B cell (primary cell): Measurements from ENCODE around the gene GPX2. TPM values are rescaled to one million over a fixed set of nuclear protein-coding genes. Genes with fewer than 3 reads are reported as not detected.

Source experiments
- ATAC-seq: fragments of 200-7000 bp; cut with Tn5 transposase; one replicate; pipeline ENCODE4 v1.10.0; 2021; ENCODE audit warnings: low read depth, mild to moderate bottlenecking, moderate number of reproducible peaks, moderate library complexity
- CTCF ChIA-PET: fragments of 350-600 bp; sonication (Branson Sonifier 250); formaldehyde crosslinking; loops from one replicate; lab custom pipeline; 2021; ENCODE audit warnings: antibody characterized with exemption, inconsistent platforms; lab: Charles Lee
- POLR2A ChIA-PET: fragments of 350-600 bp; sonication (Branson Sonifier 250); formaldehyde crosslinking; loops from one replicate; lab custom pipeline; 2021; ENCODE audit warnings: antibody characterized with exemption; lab: Charles Lee
- DNase-seq: peaks from one replicate; pipeline ENCODE4 v3.0.0; 2013
- H2AFZ ChIP-seq: 2 replicates; pipeline ENCODE4 v1.6.1; 2012; ENCODE audit warnings: mild to moderate bottlenecking, low read depth, low read length; ENCODE audit not compliant: insufficient read depth, poor library complexity, severe bottlenecking
- H3K27ac ChIP-seq, 2 donors: 1 replicate in 1 of 2; 2 replicates in 1 of 2; pipeline ENCODE4 v1.5.1; 2012 to 2013; ENCODE audit warnings: low read length in 2 of 2, mild to moderate bottlenecking in 2 of 2, moderate library complexity in 1 of 2
- H3K27me3 ChIP-seq, 4 experiments: fragments of 200-600 bp in 1 of 4; sonication (generic) in 1 of 4; replicated peaks in 1 of 4; 1 replicate in 2 of 4; 2 replicates in 2 of 4; pipeline versions ENCODE4 v1.6.1 to v1.7.0; 2013 to 2016; ENCODE audit warnings: low read length in 3 of 4, mild to moderate bottlenecking in 2 of 4, mixed read lengths in 1 of 4, moderate library complexity in 1 of 4; ENCODE audit not compliant: insufficient read depth in 4 of 4, control insufficient read depth in 3 of 4; ENCODE audit errors: control extremely low read depth in 1 of 4
- H3K36me3 ChIP-seq, 2 experiments: replicated peaks in 1 of 2; 1 replicate in 1 of 2; 2 replicates in 1 of 2; pipeline versions ENCODE4 v1.6.1 to v1.7.1; 2013; ENCODE audit warnings: low read length in 1 of 2; ENCODE audit not compliant: insufficient read depth in 2 of 2, control insufficient read depth in 1 of 2; ENCODE audit errors: control extremely low read depth in 1 of 2, extremely low read depth in 1 of 2
- H3K4me1 ChIP-seq, 2 donors: fragments of 200-600 bp in 1 of 2; sonication (generic) in 1 of 2; 1 replicate in 1 of 2; 2 replicates in 1 of 2; pipeline versions ENCODE4 v1.5.1 to v1.6.1; 2013 to 2017; ENCODE audit warnings: low read length in 2 of 2; ENCODE audit not compliant: control insufficient read depth in 2 of 2, insufficient read depth in 2 of 2
- H3K4me2 ChIP-seq: replicated peaks from 2 replicates; pipeline ENCODE3; 2012; ENCODE audit warnings: mild to moderate bottlenecking, low read depth, low read length; ENCODE audit not compliant: poor library complexity, severe bottlenecking
- H3K4me3 ChIP-seq, 5 experiments: fragments of 200-600 bp in 1 of 5; sonication (generic) in 1 of 5; 1 replicate in 3 of 5; 2 replicates in 2 of 5; pipeline versions ENCODE4 v1.5.1 to v1.7.0; 2011 to 2016; ENCODE audit warnings: low read length in 4 of 5, mild to moderate bottlenecking in 4 of 5, low read depth in 2 of 5, control low read depth in 1 of 5, moderate library complexity in 1 of 5; ENCODE audit not compliant: insufficient read depth in 1 of 5; ENCODE audit errors: control extremely low read depth in 1 of 5, extremely low read depth in 1 of 5
- H3K79me2 ChIP-seq: fragments of 200-600 bp; sonication (generic); one replicate; pipeline ENCODE4 v1.6.0; 2016; ENCODE audit warnings: low read length; ENCODE audit not compliant: control insufficient read depth, insufficient read depth
- H3K9ac ChIP-seq: fragments of 200-600 bp; sonication (generic); 2 replicates; pipeline ENCODE4 v1.6.1; 2017; ENCODE audit warnings: mild to moderate bottlenecking, low read length, moderate library complexity
- H3K9me3 ChIP-seq, 3 donors: one replicate each; pipeline versions ENCODE4 v1.6.1 to v1.7.1; 2013; ENCODE audit warnings: low read length in 2 of 3; ENCODE audit not compliant: control insufficient read depth in 2 of 3, insufficient read depth in 1 of 3; ENCODE audit errors: control extremely low read depth in 1 of 3
- H4K20me1 ChIP-seq: 2 replicates; pipeline ENCODE4 v1.6.0; 2012; ENCODE audit warnings: mild to moderate bottlenecking, low read length; ENCODE audit not compliant: insufficient read depth, control insufficient read depth, poor library complexity, severe bottlenecking
- H3K27ac Mint-ChIP-seq: one replicate; pipeline ENCODE4 v1.8.0; 2021; ENCODE audit warnings: mixed read lengths
- H3K27me3 Mint-ChIP-seq: one replicate; pipeline ENCODE4 v1.8.0; 2021; ENCODE audit warnings: mixed read lengths
- H3K4me1 Mint-ChIP-seq: one replicate; pipeline ENCODE4 v1.8.0; 2021; ENCODE audit warnings: mixed read lengths
- H3K4me3 Mint-ChIP-seq: one replicate; pipeline ENCODE4 v1.8.0; 2021; ENCODE audit warnings: mixed read lengths
- H3K9me3 Mint-ChIP-seq: one replicate; pipeline ENCODE4 v1.8.0; 2022; ENCODE audit warnings: mixed read lengths; ENCODE audit not compliant: insufficient read depth
- EZH2 ChIP-seq: IDR thresholded peaks from 2 replicates; pipeline ENCODE4 v1.6.1; 2012; ENCODE audit warnings: borderline replicate concordance, low read depth, mild to moderate bottlenecking, moderate library complexity, low read length; ENCODE audit not compliant: insufficient read depth, poor library complexity, severe bottlenecking
- WGBS: methylation state at CpG from one replicate; pipeline ENCODE4 v1.1.5; 2013; ENCODE audit warnings: missing lambda C conversion rate; ENCODE audit not compliant: insufficient coverage; 5-methylcytosine and 5-hydroxymethylcytosine counted together
- intact Hi-C: fragments of 100-400 bp; cut with micrococcal nuclease; formaldehyde crosslinking; loops from one replicate; pipeline ENCODE4 v1.10.0; 2022
- polyA plus RNA-seq: library from polyadenylated mRNA; depleted of rRNA; stranded (reverse); fragments of >200 nt; gene quantifications from 2 replicates; pipeline ENCODE4 v1.2.3, GENCODE V29; 2012
- total RNA-seq, 2 donors: library from RNA; stranded (reverse); fragments of 120-200 nt in 1 of 2; gene quantifications; 1 replicate in 1 of 2; 2 replicates in 1 of 2; pipeline versions ENCODE4 v1.2.3 to v1.2.4, GENCODE V29; 2013 to 2022
- TF ChIP-seq, protein P1 (sequence below): fragments of 200-600 bp; IDR thresholded peaks from one replicate; pipeline ENCODE4 v1.8.0; 2022; ENCODE audit warnings: antibody characterized with exemption, mild to moderate bottlenecking

Gene GPX2
- total and polyA plus RNA-seq, 2 donors (not counting 1 experiment from before 2014, with no cell fraction given), result not detected

DNA sequence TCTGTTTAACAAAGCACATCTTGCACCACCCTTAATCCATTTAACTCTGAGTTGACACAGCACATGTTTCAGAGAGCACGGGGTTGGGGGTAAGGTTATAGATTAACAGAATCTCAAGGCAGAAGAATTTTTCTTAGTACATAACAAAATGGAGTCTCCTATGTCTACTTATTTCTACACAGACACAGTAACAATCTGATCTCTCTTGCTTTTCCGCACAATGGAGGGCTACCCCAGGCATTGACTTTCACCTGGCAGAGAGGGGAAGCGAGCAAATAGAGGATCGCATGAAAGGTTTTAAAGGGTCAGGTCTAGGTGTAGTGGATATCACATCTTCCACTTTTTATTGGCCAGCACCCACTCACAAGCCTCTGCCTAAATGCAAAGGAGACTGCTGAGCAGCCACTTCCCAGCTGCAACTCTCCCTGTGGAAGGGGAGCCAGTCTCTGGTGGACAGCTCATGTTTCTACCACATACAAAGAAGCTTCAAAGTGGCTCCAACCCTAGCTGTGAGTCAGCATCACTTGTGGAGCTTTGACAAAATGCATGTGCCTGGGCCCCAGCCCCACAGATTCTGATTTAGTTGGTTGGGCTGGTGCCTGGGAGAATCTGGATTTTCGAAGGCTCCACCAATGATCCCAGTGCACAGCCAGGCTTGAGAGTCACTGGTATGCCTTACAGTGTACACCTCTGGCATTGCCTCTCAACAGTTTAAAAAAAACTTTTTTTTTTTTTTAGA lies 37.0 kb upstream of the GPX2 start:
- H3K79me2 ChIP-seq, result no peaks in the 10 kb centered on the region
- peaks cover 21% of the 10 kb centered on the region for H3K27me3 Mint-ChIP-seq
- H3K4me1 Mint-ChIP-seq, result peaks cover 5% of the 10 kb centered on the region
- no peak overlapping the region for H3K4me2 ChIP-seq
- no peak overlapping the region for H3K27ac ChIP-seq
- DNase-seq (no peak), ATAC-seq (no peak)
- POLR2A ChIA-PET, result no interaction called here
- no peaks in the 10 kb centered on the region for H3K9me3 ChIP-seq
- no peak overlapping the region for H3K9ac ChIP-seq
- H4K20me1 ChIP-seq, result no peaks in the 10 kb centered on the region
- CTCF ChIA-PET, result no interaction called here
- H3K36me3 ChIP-seq, result no peaks in the 10 kb centered on the region
- no peak overlapping the region for H3K4me3 ChIP-seq
- H3K4me3 Mint-ChIP-seq, result no peak overlapping the region
- no peak overlapping the region for H2AFZ ChIP-seq
- intact Hi-C loops, result loop anchor here (5.0 to 10.0 kb wide), 2 partner anchors 177 to 625 kb away; no protein-coding TSS in a partner anchor
- WGBS, result 100% methylated on average over 1 of the region's 5 CpGs
- no peaks in the 10 kb centered on the region for H3K9me3 Mint-ChIP-seq
- H3K4me1 ChIP-seq, result peaks cover 4% of the 10 kb centered on the region in 2 donors
- no peak overlapping the region for H3K27ac Mint-ChIP-seq
- peaks cover 0 to 6% (median 2%) of the 10 kb centered on the region in 4 experiments for H3K27me3 ChIP-seq
- TF ChIP-seq, protein P1, sequence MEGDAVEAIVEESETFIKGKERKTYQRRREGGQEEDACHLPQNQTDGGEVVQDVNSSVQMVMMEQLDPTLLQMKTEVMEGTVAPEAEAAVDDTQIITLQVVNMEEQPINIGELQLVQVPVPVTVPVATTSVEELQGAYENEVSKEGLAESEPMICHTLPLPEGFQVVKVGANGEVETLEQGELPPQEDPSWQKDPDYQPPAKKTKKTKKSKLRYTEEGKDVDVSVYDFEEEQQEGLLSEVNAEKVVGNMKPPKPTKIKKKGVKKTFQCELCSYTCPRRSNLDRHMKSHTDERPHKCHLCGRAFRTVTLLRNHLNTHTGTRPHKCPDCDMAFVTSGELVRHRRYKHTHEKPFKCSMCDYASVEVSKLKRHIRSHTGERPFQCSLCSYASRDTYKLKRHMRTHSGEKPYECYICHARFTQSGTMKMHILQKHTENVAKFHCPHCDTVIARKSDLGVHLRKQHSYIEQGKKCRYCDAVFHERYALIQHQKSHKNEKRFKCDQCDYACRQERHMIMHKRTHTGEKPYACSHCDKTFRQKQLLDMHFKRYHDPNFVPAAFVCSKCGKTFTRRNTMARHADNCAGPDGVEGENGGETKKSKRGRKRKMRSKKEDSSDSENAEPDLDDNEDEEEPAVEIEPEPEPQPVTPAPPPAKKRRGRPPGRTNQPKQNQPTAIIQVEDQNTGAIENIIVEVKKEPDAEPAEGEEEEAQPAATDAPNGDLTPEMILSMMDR, result no peak
- no peak for TF ChIP-seq EZH2

DNA sequence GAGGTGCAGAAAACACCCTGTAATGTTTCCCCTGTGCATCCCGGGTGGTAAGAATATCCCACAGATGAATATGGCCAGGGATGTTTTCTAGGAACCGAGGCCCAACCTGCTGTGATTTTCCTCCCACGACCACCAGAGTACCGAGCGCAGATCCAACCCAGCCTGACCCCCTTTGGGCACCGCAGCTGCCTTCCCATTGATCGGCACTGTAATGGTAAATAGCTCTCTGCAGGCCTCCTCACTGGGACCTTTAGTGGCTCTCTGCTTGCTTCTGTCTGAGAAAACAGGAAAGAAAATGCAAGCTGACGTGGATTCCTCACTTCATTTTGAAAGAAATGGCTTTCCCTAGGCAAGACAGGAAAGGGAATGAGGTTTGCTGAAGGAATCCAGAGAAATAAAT lies 32.0 kb upstream of the GPX2 start:
- H3K79me2 ChIP-seq, result no peaks in the 10 kb centered on the region
- Mint-ChIP-seq H3K27ac (no peak overlapping the region), H3K27me3 (peaks cover 19% of the 10 kb centered on the region), H3K9me3 (no peaks in the 10 kb centered on the region), H3K4me3 (no peak overlapping the region), H3K4me1 (peaks cover 6% of the 10 kb centered on the region)
- H3K27me3 ChIP-seq, result peaks cover 0 to 27% (median 9%) of the 10 kb centered on the region in 4 experiments
- no peaks in the 10 kb centered on the region for H4K20me1 ChIP-seq
- H2AFZ ChIP-seq, result no peak overlapping the region
- TF ChIP-seq, protein P1, result no peak
- TF ChIP-seq EZH2, result no peak
- H3K4me3 ChIP-seq, result no peak overlapping the region
- intact Hi-C loops, result loop anchor here (5.0 kb wide), 1 partner anchor 62 kb away; the partner anchor contains the start of gene CHURC1
- no peaks in the 10 kb centered on the region for H3K36me3 ChIP-seq
- ATAC-seq (no peak), DNase-seq (no peak)
- no peak overlapping the region for H3K4me2 ChIP-seq
- H3K9me3 ChIP-seq, result no peaks in the 10 kb centered on the region
- ChIA-PET POLR2A (interaction anchor here (1.1 kb wide), 1 partner anchor 12 kb away, joined by 4 read pairs; the partner anchor contains the start of gene FNTB), CTCF (no interaction called here)
- no peak overlapping the region for H3K27ac ChIP-seq
- peaks cover 11% of the 10 kb centered on the region in 2 donors for H3K4me1 ChIP-seq
- WGBS, result 93% methylated on average over 8 of the region's 8 CpGs
- no peak overlapping the region for H3K9ac ChIP-seq
